ENCODE results near the gene BCL10. TPM values are rescaled to one million over a fixed set of nuclear protein-coding genes. Genes with fewer than 3 reads are reported as not detected.

BCL10 gene
- polyA plus RNA-seq, 1 of the 3 experiments (the other 2 are of a cell fraction) = 5.8 TPM

DNA sequence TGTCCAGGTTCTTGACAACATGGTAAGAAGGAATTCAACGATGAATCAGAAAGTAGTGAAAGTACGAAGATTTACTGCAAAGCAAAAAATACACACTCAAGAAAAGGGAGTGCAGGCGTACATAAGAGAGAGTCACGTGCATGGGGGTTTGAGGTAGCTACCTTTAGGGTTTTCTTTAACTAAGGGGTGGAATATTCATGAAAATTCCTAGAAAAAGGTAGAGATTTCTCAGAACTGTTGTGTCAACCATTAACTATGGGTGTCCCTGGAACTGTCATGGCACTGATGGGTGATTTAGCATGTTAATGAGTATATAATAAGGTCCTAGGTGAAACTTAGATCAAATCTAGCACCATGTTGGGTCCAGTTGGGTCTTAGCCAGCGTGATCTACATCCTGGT is 53.1 kb downstream of the BCL10 start:
- TF ChIP-seq JUND (IDR thresholded peaks at IDR 0.05) = no peak
- TF ChIP-seq CTCF (IDR thresholded peaks at IDR 0.05) = no peak
- TF ChIP-seq MXI1 (IDR thresholded peaks at IDR 0.05; ENCODE audit: low read depth, low read length) = no peak
- TF ChIP-seq RAD21 (IDR thresholded peaks at IDR 0.05; ENCODE audit: low read length) = no peak
- no peak for TF ChIP-seq NRF1 (IDR thresholded peaks at IDR 0.05; ENCODE audit: low read depth, low read length)
- no peak for TF ChIP-seq FOXJ3 (CRISPR knock-in tag; IDR thresholded peaks at IDR 0.05)
- TF ChIP-seq, protein P1, sequence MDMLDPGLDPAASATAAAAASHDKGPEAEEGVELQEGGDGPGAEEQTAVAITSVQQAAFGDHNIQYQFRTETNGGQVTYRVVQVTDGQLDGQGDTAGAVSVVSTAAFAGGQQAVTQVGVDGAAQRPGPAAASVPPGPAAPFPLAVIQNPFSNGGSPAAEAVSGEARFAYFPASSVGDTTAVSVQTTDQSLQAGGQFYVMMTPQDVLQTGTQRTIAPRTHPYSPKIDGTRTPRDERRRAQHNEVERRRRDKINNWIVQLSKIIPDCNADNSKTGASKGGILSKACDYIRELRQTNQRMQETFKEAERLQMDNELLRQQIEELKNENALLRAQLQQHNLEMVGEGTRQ (IDR thresholded peaks at IDR 0.05; ENCODE audit: borderline replicate concordance, low read depth, low read length) = no peak
- no peak for TF ChIP-seq TEAD4 (IDR thresholded peaks at IDR 0.05; ENCODE audit: borderline replicate concordance, insufficient read depth)
- Histone ChIP-seq H3K9me3 (no peaks in the 10 kb centered on the region), H3K27ac (ENCODE audit: low read depth in 2 of 2, low read length in 1 of 2) (no peak overlapping the region), H3K9ac (no peak overlapping the region), H3F3A (replicated peaks; ENCODE audit: insufficient read depth) (peaks cover 4% of the 10 kb centered on the region), H3K4me3 (ENCODE audit: low read depth in 2 of 2, low read length in 1 of 2) (no peak overlapping the region), H4K20me1 (ENCODE audit: insufficient read depth) (no peaks in the 10 kb centered on the region), H2AFZ (ENCODE audit: low read depth) (no peak overlapping the region), H3K4me2 (no peak overlapping the region), H3K36me3 (replicated peaks in 1 of 2; ENCODE audit: control insufficient read depth in 1 of 2, insufficient read depth in 2 of 2, low read length in 1 of 2) (no peaks in the 10 kb centered on the region), H3K79me2 (ENCODE audit: insufficient read depth) (no peaks in the 10 kb centered on the region), H3K4me1 (ENCODE audit: control insufficient read depth in 1 of 2, insufficient read depth in 2 of 2, low read depth in 1 of 2, low read length in 1 of 2) (no peaks in the 10 kb centered on the region), H3K27me3 (ENCODE audit: insufficient read depth) (peaks cover 48% of the 10 kb centered on the region), H3K9me2 (no peaks in the 10 kb centered on the region)
- whole genome bisulfite sequencing (ENCODE audit: low lambda C conversion rate) = 14% methylated on average over 5 of the region's 5 CpGs
- DNase-seq = no peak
- ChIA-PET POLR2A (no interaction called here), CTCF (interaction anchor here (0.9 kb wide), 1 partner anchor 32 kb away, joined by 3 read pairs; no protein-coding TSS in a partner anchor)

DNA sequence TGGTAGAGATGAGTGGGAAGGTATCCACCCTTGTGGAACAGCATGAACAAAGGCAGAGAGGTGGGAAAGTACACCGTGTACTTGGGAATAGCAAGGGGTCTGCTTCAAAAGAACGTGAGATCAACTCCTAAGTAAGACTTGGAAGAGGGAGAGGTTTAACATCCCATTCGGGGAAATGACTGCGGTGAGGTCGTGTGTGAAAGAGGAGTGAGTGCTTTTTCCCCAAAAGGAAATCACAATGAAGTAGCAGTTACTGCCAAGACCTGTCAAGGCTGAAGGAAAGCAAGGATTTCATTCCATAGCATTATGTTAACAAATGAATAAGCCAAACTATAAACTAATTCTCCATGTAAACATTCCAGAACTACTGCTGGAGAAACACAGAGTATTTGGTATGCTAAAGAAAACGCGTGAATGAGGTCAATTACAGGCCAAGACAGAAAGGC is 55.7 kb downstream of the BCL10 start:
- DNase-seq = no peak
- CTCF ChIA-PET = interaction anchor here (1.4 kb wide), 1 partner anchor 34 kb away, joined by 5 read pairs; no protein-coding TSS in a partner anchor
- H3K36me3 ChIP-seq (replicated peaks in 1 of 2; ENCODE audit: control insufficient read depth in 1 of 2, insufficient read depth in 2 of 2, low read length in 1 of 2) = no peaks in the 10 kb centered on the region
- no peak overlapping the region for H3K9ac ChIP-seq
- H4K20me1 ChIP-seq (ENCODE audit: insufficient read depth) = no peaks in the 10 kb centered on the region
- H3K4me1 ChIP-seq (ENCODE audit: control insufficient read depth in 1 of 2, insufficient read depth in 2 of 2, low read depth in 1 of 2, low read length in 1 of 2) = no peaks in the 10 kb centered on the region
- POLR2A ChIA-PET = no interaction called here
- no peak overlapping the region for H3K4me3 ChIP-seq (ENCODE audit: low read depth in 2 of 2, low read length in 1 of 2)
- no peak overlapping the region for H2AFZ ChIP-seq (ENCODE audit: low read depth)
- peaks cover 33% of the 10 kb centered on the region for H3K27me3 ChIP-seq (ENCODE audit: insufficient read depth)
- no peaks in the 10 kb centered on the region for H3K9me2 ChIP-seq
- H3K27ac ChIP-seq (ENCODE audit: low read depth in 2 of 2, low read length in 1 of 2) = no peak overlapping the region
- TF ChIP-seq MEF2A (IDR thresholded peaks at IDR 0.05; ENCODE audit: borderline replicate concordance, low read depth) = no peak
- TF ChIP-seq, protein P2, sequence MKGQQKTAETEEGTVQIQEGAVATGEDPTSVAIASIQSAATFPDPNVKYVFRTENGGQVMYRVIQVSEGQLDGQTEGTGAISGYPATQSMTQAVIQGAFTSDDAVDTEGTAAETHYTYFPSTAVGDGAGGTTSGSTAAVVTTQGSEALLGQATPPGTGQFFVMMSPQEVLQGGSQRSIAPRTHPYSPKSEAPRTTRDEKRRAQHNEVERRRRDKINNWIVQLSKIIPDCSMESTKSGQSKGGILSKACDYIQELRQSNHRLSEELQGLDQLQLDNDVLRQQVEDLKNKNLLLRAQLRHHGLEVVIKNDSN (IDR thresholded peaks at IDR 0.05; ENCODE audit: borderline replicate concordance, low read depth) = no peak
- no peak for TF ChIP-seq TCF12 (IDR thresholded peaks at IDR 0.05)
- TF ChIP-seq RFX5 (IDR thresholded peaks at IDR 0.05; ENCODE audit: low read length) = no peak
- TF ChIP-seq TEAD4 (IDR thresholded peaks at IDR 0.05; ENCODE audit: borderline replicate concordance, insufficient read depth) = no peak
- no peak for TF ChIP-seq YY1 (IDR thresholded peaks at IDR 0.05; ENCODE audit: low read depth)
- TF ChIP-seq, protein P1 (IDR thresholded peaks at IDR 0.05; ENCODE audit: borderline replicate concordance, low read depth, low read length) = no peak
- no peak for TF ChIP-seq PBX3 (IDR thresholded peaks at IDR 0.05)
- no peak for TF ChIP-seq GATA2 (CRISPR knock-in tag; IDR thresholded peaks at IDR 0.05)
- TF ChIP-seq FOXJ3 (CRISPR knock-in tag; IDR thresholded peaks at IDR 0.05) = no peak
- TF ChIP-seq SIN3A (IDR thresholded peaks at IDR 0.05; ENCODE audit: borderline replicate concordance, low read depth, low read length) = no peak
- no peak for TF ChIP-seq TAF1 (IDR thresholded peaks at IDR 0.05; ENCODE audit: borderline replicate concordance, low read depth, low read length)
- TF ChIP-seq CTCF (IDR thresholded peaks at IDR 0.05) = no peak
- no peak for TF ChIP-seq ELF1 (IDR thresholded peaks at IDR 0.05)
- no peak for TF ChIP-seq RAD21 (IDR thresholded peaks at IDR 0.05; ENCODE audit: low read length)
- no peak overlapping the region for H3K4me2 ChIP-seq
- no peaks in the 10 kb centered on the region for H3K9me3 ChIP-seq
- no peaks in the 10 kb centered on the region for H3K79me2 ChIP-seq (ENCODE audit: insufficient read depth)
- peaks cover 4% of the 10 kb centered on the region for H3F3A ChIP-seq (replicated peaks; ENCODE audit: insufficient read depth)
- 8% methylated on average over 7 of the region's 7 CpGs for WGBS (ENCODE audit: low lambda C conversion rate)

All from SK-N-SH (cell line).